OCI-LY1 (cell line): ENCODE results near the gene ARG2.

ENCODE experiments used
- H2AFZ ChIP-seq: fragments of 200-600 bp; sonication (generic), shearing (Covaris generic); 2 replicates; pipeline ENCODE4 v1.6.0; 2014; ENCODE audit warnings: antibody characterized with exemption, mild to moderate bottlenecking, low read length
- H3F3A ChIP-seq: fragments of 200-600 bp; sonication (generic), shearing (Covaris generic); 2 replicates; pipeline ENCODE4 v1.6.0; 2014; ENCODE audit warnings: mild to moderate bottlenecking, antibody characterized with exemption, low read length, moderate library complexity; ENCODE audit not compliant: insufficient read depth
- H3K27ac ChIP-seq: fragments of 200-600 bp; sonication (generic); 2 replicates; pipeline ENCODE4 v1.5.1; 2014; ENCODE audit warnings: low read length, mixed run types, mild to moderate bottlenecking, low read depth; ENCODE audit not compliant: poor library complexity, severe bottlenecking
- H3K27me3 ChIP-seq: fragments of 200-600 bp; sonication (generic); 2 replicates; pipeline ENCODE4 v1.6.0; 2014; ENCODE audit warnings: antibody characterized with exemption, mild to moderate bottlenecking, low read length, moderate library complexity; ENCODE audit not compliant: insufficient read depth
- H3K36me3 ChIP-seq: fragments of 200-600 bp; sonication (generic); 2 replicates; pipeline ENCODE4 v1.6.1; 2014; ENCODE audit warnings: mild to moderate bottlenecking, antibody characterized with exemption, low read length, moderate library complexity, mixed read lengths; ENCODE audit not compliant: insufficient read depth
- H3K4me1 ChIP-seq: fragments of 200-600 bp; sonication (generic); 2 replicates; pipeline ENCODE4 v1.5.1; 2014; ENCODE audit warnings: mild to moderate bottlenecking, low read length, moderate library complexity; ENCODE audit not compliant: insufficient read depth, severe bottlenecking
- H3K4me2 ChIP-seq: fragments of 200-600 bp; sonication (generic), shearing (Covaris generic); 2 replicates; pipeline ENCODE4 v1.6.1; 2014; ENCODE audit warnings: low read length
- H3K4me3 ChIP-seq: fragments of 200-600 bp; sonication (generic); 2 replicates; pipeline ENCODE4 v1.5.1; 2014; ENCODE audit warnings: low read length, low read depth, mild to moderate bottlenecking, mixed read lengths; ENCODE audit not compliant: poor library complexity, severe bottlenecking
- H3K79me2 ChIP-seq: fragments of 200-600 bp; shearing (Covaris generic); 2 replicates; pipeline ENCODE4 v1.6.1; 2016; ENCODE audit warnings: mixed run types, low read length, mixed read lengths; ENCODE audit not compliant: insufficient read depth
- H3K9ac ChIP-seq: fragments of 200-600 bp; sonication (generic), shearing (Covaris generic); 2 replicates; pipeline ENCODE4 v1.6.1; 2014; ENCODE audit warnings: mild to moderate bottlenecking, low read length, mixed read lengths
- H3K9me2 ChIP-seq: fragments of 200-600 bp; sonication (generic), shearing (Covaris generic); 2 replicates; pipeline ENCODE4 v1.6.1; 2014; ENCODE audit warnings: low read depth, mild to moderate bottlenecking, low read length, mixed read lengths
- H3K9me3 ChIP-seq: fragments of 200-600 bp; shearing (Covaris generic); 2 replicates; pipeline ENCODE4 v1.6.1; 2014; ENCODE audit warnings: low read length, mixed read lengths
- H4K20me1 ChIP-seq: fragments of 200-600 bp; sonication (generic), shearing (Covaris generic); 2 replicates; pipeline ENCODE4 v1.6.0; 2016; ENCODE audit warnings: mild to moderate bottlenecking, low read length; ENCODE audit not compliant: insufficient read depth
- CTCF ChIP-seq: fragments of 200-600 bp; sonication (generic), shearing (Covaris generic); IDR thresholded peaks from 2 replicates; pipeline ENCODE4 v1.5.1; 2017; ENCODE audit warnings: mild to moderate bottlenecking, antibody characterized with exemption, low read length, moderate library complexity, mixed read lengths
- EZH2 ChIP-seq: fragments of 200-600 bp; sonication (generic), shearing (Covaris generic); IDR thresholded peaks from 2 replicates; pipeline ENCODE4 v1.8.0; 2017; ENCODE audit warnings: borderline replicate concordance, mixed run types, mild to moderate bottlenecking, antibody characterized with exemption, low read length, moderate library complexity, mixed read lengths

The ARG2 gene

GRCh38 chr14:67653651-67654280, 34.0 kb downstream of the ARG2 start:
- H3K36me3 ChIP-seq, result peaks cover 86% of the 10 kb centered on the region
- H3K79me2 ChIP-seq, result no peaks in the 10 kb centered on the region
- no peak overlapping the region for H3K9ac ChIP-seq
- H3K27me3 ChIP-seq, result no peaks in the 10 kb centered on the region
- no peaks in the 10 kb centered on the region for H3K9me3 ChIP-seq
- no peak for TF ChIP-seq CTCF
- no peak for TF ChIP-seq EZH2
- no peak overlapping the region for H2AFZ ChIP-seq
- H3K27ac ChIP-seq, result no peak overlapping the region
- H4K20me1 ChIP-seq, result no peaks in the 10 kb centered on the region
- H3K9me2 ChIP-seq, result no peaks in the 10 kb centered on the region
- H3K4me1 ChIP-seq, result no peaks in the 10 kb centered on the region
- no peaks in the 10 kb centered on the region for H3F3A ChIP-seq
- H3K4me2 ChIP-seq, result no peak overlapping the region
- H3K4me3 ChIP-seq, result no peak overlapping the region

- Histone ChIP-seq H3K27ac (no peak overlapping the region), H4K20me1 (no peaks in the 10 kb centered on the region), H3K9ac (no peak overlapping the region), H3F3A (no peaks in the 10 kb centered on the region), H3K27me3 (no peaks in the 10 kb centered on the region), H2AFZ (no peak overlapping the region), H3K79me2 (peaks cover 29% of the 10 kb centered on the region; the same call in 1 of the 2 replicates), H3K36me3 (peaks cover 15% of the 10 kb centered on the region; the same call in 1 of the 2 replicates), H3K9me2 (no peaks in the 10 kb centered on the region), H3K4me2 (no peak overlapping the region), H3K4me1 (peaks cover 14% of the 10 kb centered on the region), H3K4me3 (no peak overlapping the region), H3K9me3 (no peaks in the 10 kb centered on the region)
- TF ChIP-seq EZH2 (no peak), CTCF (no peak)
These were observed 43.9 kb downstream of the ARG2 start for GRCh38 chr14:67663633-67664032.

- Histone ChIP-seq H2AFZ (no peak overlapping the region), H3K9me3 (no peaks in the 10 kb centered on the region), H3K4me3 (no peak overlapping the region), H3K27ac (no peak overlapping the region), H3K36me3 (peaks cover under 1% of the 10 kb centered on the region; the same call in 1 of the 2 replicates), H3K79me2 (peaks cover 35% of the 10 kb centered on the region; the same call in 1 of the 2 replicates), H3K9me2 (no peaks in the 10 kb centered on the region), H3K4me1 (peaks cover 14% of the 10 kb centered on the region), H4K20me1 (no peaks in the 10 kb centered on the region), H3K9ac (no peak overlapping the region), H3F3A (no peaks in the 10 kb centered on the region), H3K27me3 (no peaks in the 10 kb centered on the region), H3K4me2 (no peak overlapping the region)
- TF ChIP-seq EZH2 (no peak), CTCF (no peak)
These were observed 46.1 kb downstream of the ARG2 start for GRCh38 chr14:67665868-67666267.
